HG03097 (cell line): ENCODE data around the gene ZRANB3.
"Not testable (repeated sequence)": the region's sequence is repeated elsewhere in the genome, so short reads cannot be mapped to it uniquely, and the experiment has no call there.

ENCODE experiments used
- ATAC-seq: cut with Tn5 transposase; IDR thresholded peaks from one replicate; pipeline ENCODE4 v1.9.1; 2021; ENCODE audit not compliant: unreplicated experiment, low FRiP score

The ZRANB3 gene

GRCh38 chr2:135150725-135151124 is 380.3 kb downstream of the ZRANB3 start:
- no peak for ATAC-seq

GRCh38 chr2:135149251-135149650 is 381.8 kb downstream of the ZRANB3 start:
- ATAC-seq = no peak

- no peak for ATAC-seq
Observed at GRCh38 chr2:135144343-135144742, 386.7 kb downstream of the ZRANB3 start.

GRCh38 chr2:135142323-135142722 is 388.7 kb downstream of the ZRANB3 start:
- ATAC-seq = no peak

- ATAC-seq = no peak
Observed at GRCh38 chr2:135140606-135141005, 390.4 kb downstream of the ZRANB3 start.

GRCh38 chr2:135132314-135132713 is 398.7 kb downstream of the ZRANB3 start:
- no peak for ATAC-seq

GRCh38 chr2:135130751-135131150 is 400.3 kb downstream of the ZRANB3 start:
- no peak for ATAC-seq

- ATAC-seq = no peak
Observed at GRCh38 chr2:135125940-135126339, 405.1 kb downstream of the ZRANB3 start.

GRCh38 chr2:135124924-135125886 is 405.8 kb downstream of the ZRANB3 start:
- no peak for ATAC-seq

- ATAC-seq = not testable (repeated sequence)
Observed at GRCh38 chr2:135121658-135122039, 409.4 kb downstream of the ZRANB3 start.

- no peak for ATAC-seq
Observed at GRCh38 chr2:135121016-135121657, 409.9 kb downstream of the ZRANB3 start.

GRCh38 chr2:135119582-135119981 is 411.4 kb downstream of the ZRANB3 start:
- no peak for ATAC-seq

- no peak for ATAC-seq
Observed at GRCh38 chr2:135113322-135113721, 417.7 kb downstream of the ZRANB3 start.

GRCh38 chr2:135105513-135106316 is 425.3 kb downstream of the ZRANB3 start:
- ATAC-seq = not testable (repeated sequence)

- ATAC-seq = no peak
Observed at GRCh38 chr2:135103843-135104242, 427.2 kb downstream of the ZRANB3 start.

- ATAC-seq = no peak
Observed at GRCh38 chr2:135099802-135100483, 431.1 kb downstream of the ZRANB3 start.

GRCh38 chr2:135097532-135098231 is 433.3 kb downstream of the ZRANB3 start:
- no peak for ATAC-seq

GRCh38 chr2:135096665-135097446 is 434.2 kb downstream of the ZRANB3 start:
- no peak for ATAC-seq

GRCh38 chr2:135095591-135095990 is 435.4 kb downstream of the ZRANB3 start:
- ATAC-seq = no peak
